OCI-LY7 (cell line): ENCODE results near the gene FAIM2. TPM values are rescaled to one million over a fixed set of nuclear protein-coding genes. Genes with fewer than 3 reads are reported as not detected.

Experiments
- BruUV-seq: library from RNA; stranded (reverse); fragments of 400-500 nt; replicated peaks from 2 replicates; lab custom pipeline; 2021; lab: Mats Ljungman, UMichigan
- CTCF ChIA-PET: fragments of 300-600 bp; sonication (Branson Sonifier 250); formaldehyde crosslinking; loops from one replicate; lab custom pipeline; 2022; ENCODE audit warnings: antibody characterized with exemption; ENCODE audit not compliant: unreplicated experiment; lab: Charles Lee
- POLR2A ChIA-PET: fragments of 300-600 bp; sonication (Branson Sonifier 250); formaldehyde crosslinking; loops from one replicate; lab custom pipeline; 2022; ENCODE audit warnings: antibody characterized with exemption; lab: Charles Lee
- DNase-seq: peaks from one replicate; pipeline ENCODE4 v3.0.0-alpha.2; 2015; ENCODE audit warnings: low spot score
- H2AFZ ChIP-seq: fragments of 200-600 bp; sonication (generic), shearing (Covaris generic); 2 replicates; pipeline ENCODE4 v1.6.1; 2014; ENCODE audit warnings: mild to moderate bottlenecking, antibody characterized with exemption, low read length, moderate library complexity
- H3K27ac ChIP-seq: fragments of 200-600 bp; sonication (generic); 2 replicates; pipeline ENCODE4 v1.5.1; 2014; ENCODE audit warnings: mixed run types, low read depth, mild to moderate bottlenecking, moderate library complexity, low read length, inconsistent platforms; ENCODE audit not compliant: poor library complexity, severe bottlenecking
- H3K36me3 ChIP-seq: fragments of 200-600 bp; sonication (generic); 2 replicates; pipeline ENCODE4 v1.6.1; 2014; ENCODE audit warnings: mild to moderate bottlenecking, antibody characterized with exemption, low read length, moderate library complexity, mixed read lengths; ENCODE audit not compliant: insufficient read depth
- H3K4me1 ChIP-seq: fragments of 200-600 bp; sonication (generic); 2 replicates; pipeline ENCODE4 v1.5.1; 2014; ENCODE audit warnings: mild to moderate bottlenecking, low read length; ENCODE audit not compliant: insufficient read depth, poor library complexity, severe bottlenecking
- H3K4me2 ChIP-seq: fragments of 200-600 bp; sonication (generic); 2 replicates; pipeline ENCODE4 v1.6.1; 2014; ENCODE audit warnings: mild to moderate bottlenecking, low read length
- H3K4me3 ChIP-seq: fragments of 200-600 bp; sonication (generic); 2 replicates; pipeline ENCODE4 v1.5.1; 2014; ENCODE audit warnings: mild to moderate bottlenecking, low read depth, low read length; ENCODE audit not compliant: poor library complexity, severe bottlenecking
- H3K79me2 ChIP-seq: fragments of 200-600 bp; sonication (generic); 2 replicates; pipeline ENCODE4 v1.6.1; 2016; ENCODE audit warnings: low read depth, mild to moderate bottlenecking, low read length, moderate library complexity, mixed read lengths; ENCODE audit not compliant: insufficient read depth
- H3K9me2 ChIP-seq: fragments of 200-600 bp; sonication (generic); 2 replicates; pipeline ENCODE4 v1.6.1; 2016; ENCODE audit warnings: mild to moderate bottlenecking, low read length, mixed read lengths; ENCODE audit not compliant: insufficient read depth
- H3K9me3 ChIP-seq: fragments of 200-600 bp; sonication (generic); 2 replicates; pipeline ENCODE4 v1.6.1; 2014; ENCODE audit warnings: mild to moderate bottlenecking, mixed run types, low read length, mixed read lengths
- H4K20me1 ChIP-seq: fragments of 200-600 bp; sonication (generic); 2 replicates; pipeline ENCODE4 v1.6.1; 2014; ENCODE audit warnings: mild to moderate bottlenecking, antibody characterized with exemption, low read length, moderate library complexity, mixed read lengths; ENCODE audit not compliant: insufficient read depth
- CTCF ChIP-seq: fragments of 200-600 bp; sonication (generic); conservative IDR thresholded peaks from 2 replicates; pipeline ENCODE4 v1.5.1; 2014; ENCODE audit warnings: mild to moderate bottlenecking, antibody characterized with exemption, low read length, moderate library complexity, mixed read lengths
- EZH2phosphoT487 ChIP-seq: fragments of 200-600 bp; sonication (generic); IDR thresholded peaks from 2 replicates; pipeline ENCODE4 v1.6.1; 2018; ENCODE audit warnings: low read depth, borderline replicate concordance, mild to moderate bottlenecking, mixed run types, antibody characterized with exemption, low read length, moderate library complexity, mixed read lengths
- intact Hi-C: fragments of 100-400 bp; cut with micrococcal nuclease; formaldehyde crosslinking; loops from one replicate; pipeline ENCODE4 v1.10.0; 2022; ENCODE audit not compliant: unreplicated experiment
- total RNA-seq, 2 experiments: library from RNA; depleted of rRNA in 1 of 2; stranded (reverse); fragments of >200 nt in 1 of 2; shearing (Covaris generic) in 1 of 2; gene quantifications; 2 replicates each; pipeline ENCODE4 v1.2.3, GENCODE V29; 2014 to 2022

FAIM2 gene
- total RNA-seq, 2 experiments from 2014 or later, result 0.10 TPM; not detected in 1

DNA sequence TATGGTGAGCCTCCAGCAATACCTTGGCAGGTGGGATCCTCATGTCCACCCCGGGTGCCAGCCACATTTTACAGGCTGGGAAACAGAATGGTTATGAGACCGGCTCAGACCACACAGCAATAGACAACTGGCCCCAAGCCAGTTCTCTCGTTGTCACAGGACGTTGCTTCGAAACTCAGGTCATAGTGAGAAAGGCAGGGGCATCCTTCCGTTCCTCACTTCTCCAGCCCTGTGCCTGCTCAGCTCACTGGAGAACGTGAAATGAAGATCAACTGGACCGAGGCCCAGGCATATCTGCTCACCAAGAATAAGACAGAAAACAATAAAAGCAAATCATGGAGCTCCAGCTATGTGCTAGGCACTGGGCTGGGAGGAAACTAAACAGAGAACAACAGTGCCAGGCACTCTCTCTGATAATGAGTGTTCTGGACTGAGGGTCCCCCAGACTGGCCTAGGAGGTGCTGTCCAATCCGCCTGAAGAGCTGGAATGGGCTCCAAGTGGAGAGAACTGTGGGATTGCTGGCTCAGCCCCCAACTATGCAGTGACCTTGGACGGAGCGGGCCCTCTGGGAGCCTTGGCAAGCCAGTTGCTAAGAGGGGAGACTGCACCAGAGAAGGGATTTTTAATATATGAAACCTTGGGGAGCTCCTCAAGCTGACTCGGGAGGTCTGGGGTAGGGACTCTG is 18.8 kb upstream of the FAIM2 start:
- Histone ChIP-seq H3K79me2 (no peaks in the 10 kb centered on the region), H3K36me3 (no peaks in the 10 kb centered on the region), H3K9me3 (no peaks in the 10 kb centered on the region), H3K4me1 (no peaks in the 10 kb centered on the region), H2AFZ (no peak overlapping the region), H3K9me2 (no peaks in the 10 kb centered on the region), H4K20me1 (no peaks in the 10 kb centered on the region), H3K4me2 (no peak overlapping the region), H3K4me3 (no peak overlapping the region), H3K27ac (no peak overlapping the region)
- BruUV-seq, result no TSS peak
- intact Hi-C loops, result no loop called here
- TF ChIP-seq EZH2phosphoT487 (no peak), CTCF (no peak)
- DNase-seq, result no peak
- ChIA-PET POLR2A (no interaction called here), CTCF (no interaction called here)

GRCh38 chr12:49921936-49922335 is 18.2 kb upstream of the FAIM2 start:
- Histone ChIP-seq H3K4me1 (no peaks in the 10 kb centered on the region), H3K79me2 (no peaks in the 10 kb centered on the region), H3K9me3 (no peaks in the 10 kb centered on the region), H3K27ac (no peak overlapping the region), H3K36me3 (no peaks in the 10 kb centered on the region), H3K4me3 (no peak overlapping the region), H2AFZ (no peak overlapping the region), H3K4me2 (no peak overlapping the region), H4K20me1 (no peaks in the 10 kb centered on the region), H3K9me2 (no peaks in the 10 kb centered on the region)
- CTCF ChIA-PET, result no interaction called here
- POLR2A ChIA-PET, result no interaction called here
- BruUV-seq, result no TSS peak
- intact Hi-C loops, result no loop called here
- TF ChIP-seq EZH2phosphoT487 (no peak), CTCF (no peak)
- no peak for DNase-seq

- TF ChIP-seq CTCF, result no peak
- TF ChIP-seq EZH2phosphoT487, result no peak
- BruUV-seq, result no TSS peak
- Histone ChIP-seq H3K9me2 (no peaks in the 10 kb centered on the region), H4K20me1 (no peaks in the 10 kb centered on the region), H3K4me3 (no peak overlapping the region), H3K79me2 (no peaks in the 10 kb centered on the region), H3K9me3 (no peaks in the 10 kb centered on the region), H3K4me1 (no peaks in the 10 kb centered on the region), H3K36me3 (no peaks in the 10 kb centered on the region), H3K4me2 (no peak overlapping the region), H2AFZ (no peak overlapping the region), H3K27ac (no peak overlapping the region)
- intact Hi-C loops, result no loop called here
- CTCF ChIA-PET, result no interaction called here
- DNase-seq, result no peak
- POLR2A ChIA-PET, result no interaction called here
Measured at GRCh38 chr12:49921299-49921698, 17.6 kb upstream of the FAIM2 start.
